Measurements from ENCODE around the gene PRKAG2. TPM values are rescaled to one million over a fixed set of nuclear protein-coding genes. Genes with fewer than 3 reads are reported as not detected.

Gene PRKAG2
- polyA plus RNA-seq, 1 donor = 14.2 TPM

GRCh38 chr7:151673216-151673615 lies 203.7 kb downstream of the PRKAG2 start:
- no peak for DNase-seq

DNA sequence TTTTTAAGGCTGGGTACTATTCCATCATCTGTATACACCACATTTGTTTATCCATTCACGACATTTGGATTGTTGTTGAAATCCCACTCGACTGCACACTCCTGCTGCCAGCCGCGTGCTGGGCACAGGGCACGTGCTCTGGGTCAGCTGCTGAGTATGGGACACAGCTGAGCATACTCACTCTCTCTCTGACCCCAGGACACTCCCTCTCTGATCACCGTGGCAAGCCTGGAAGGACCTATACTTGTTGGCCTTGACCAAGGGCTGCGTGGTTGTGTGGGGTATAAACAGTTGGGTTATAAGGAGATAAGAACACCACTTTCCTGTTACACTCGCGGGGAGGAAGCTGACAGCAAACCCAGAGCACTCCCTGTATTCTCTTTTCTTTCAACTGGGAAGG lies 204.2 kb downstream of the PRKAG2 start:
- DNase-seq = no peak

- no peak for DNase-seq
Observed at GRCh38 chr7:151671514-151671913, 205.4 kb downstream of the PRKAG2 start.

- no peak for DNase-seq
Observed at GRCh38 chr7:151669762-151670161, 207.2 kb downstream of the PRKAG2 start.

DNA sequence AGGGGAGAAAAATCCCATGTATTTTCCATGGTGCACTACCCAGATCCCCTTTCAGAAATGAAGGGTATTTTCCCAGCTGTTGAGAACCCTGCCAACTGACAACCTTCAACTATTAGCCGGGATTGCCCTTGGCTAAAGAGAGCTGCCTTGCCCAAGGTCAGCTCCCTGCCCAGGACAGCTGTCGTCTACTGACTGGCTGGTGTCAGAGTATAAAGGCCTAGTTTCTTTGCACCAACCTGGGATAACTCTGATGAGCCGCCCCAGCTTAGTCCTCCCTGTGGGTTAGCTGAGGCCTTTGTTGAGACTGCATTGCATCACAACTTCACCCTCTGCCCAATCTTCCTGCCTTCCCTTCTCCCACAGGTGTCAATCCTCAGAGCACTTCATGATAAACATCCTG lies 210.0 kb downstream of the PRKAG2 start:
- DNase-seq = no peak

GRCh38 chr7:151665368-151665767 lies 211.5 kb downstream of the PRKAG2 start:
- no peak for DNase-seq

DNA sequence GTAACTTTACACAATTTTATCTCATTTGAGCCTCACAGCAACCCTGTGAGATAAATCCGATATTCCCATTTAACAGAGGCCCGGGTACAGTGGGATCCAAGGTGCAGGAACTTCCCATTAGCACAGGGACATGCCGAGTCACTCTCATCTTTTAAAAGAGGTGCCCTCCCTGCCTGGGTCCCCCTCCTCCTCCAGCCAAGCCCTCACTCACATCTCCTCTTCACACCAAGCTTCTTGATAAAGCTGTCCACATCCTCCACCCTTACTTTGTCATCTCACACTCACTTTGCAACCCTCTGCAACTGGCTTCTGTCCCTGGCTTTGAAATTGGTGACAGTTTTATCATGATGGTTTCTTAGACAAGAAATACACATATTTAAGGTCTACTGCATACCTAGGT lies 212.6 kb downstream of the PRKAG2 start:
- DNase-seq = no peak

- DNase-seq = no peak
Observed at GRCh38 chr7:151663382-151664100, 213.4 kb downstream of the PRKAG2 start.

DNA sequence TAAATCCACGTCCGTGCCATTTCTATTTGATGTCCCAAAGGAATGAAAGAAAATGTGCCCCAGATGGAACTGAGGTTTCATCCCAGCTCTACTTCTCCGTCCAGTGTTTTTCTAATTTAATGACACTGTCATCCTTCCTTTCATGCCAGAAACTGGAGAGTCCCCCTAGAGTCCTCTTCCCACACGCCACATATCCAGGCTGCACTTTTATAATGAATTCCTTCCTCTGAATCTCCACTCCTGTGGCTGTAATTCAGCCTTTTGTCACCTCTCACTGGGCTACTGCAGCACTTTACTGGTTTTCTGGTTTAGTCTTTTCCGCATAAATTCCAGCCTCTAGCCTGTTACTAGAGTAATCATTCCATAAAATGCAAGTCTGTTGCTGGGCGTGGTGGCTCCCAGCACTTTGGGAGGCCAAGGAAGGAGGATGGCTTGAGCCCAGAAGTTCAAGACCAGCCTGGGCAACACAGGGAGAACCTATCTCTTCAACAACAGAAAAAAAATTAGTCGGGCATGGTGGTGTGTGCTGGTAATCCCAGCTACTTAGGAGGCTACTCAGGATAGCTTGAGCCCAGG lies 214.6 kb downstream of the PRKAG2 start:
- DNase-seq = no peak

- DNase-seq = no peak
Observed at GRCh38 chr7:151661587-151661986, 215.3 kb downstream of the PRKAG2 start.

DNA sequence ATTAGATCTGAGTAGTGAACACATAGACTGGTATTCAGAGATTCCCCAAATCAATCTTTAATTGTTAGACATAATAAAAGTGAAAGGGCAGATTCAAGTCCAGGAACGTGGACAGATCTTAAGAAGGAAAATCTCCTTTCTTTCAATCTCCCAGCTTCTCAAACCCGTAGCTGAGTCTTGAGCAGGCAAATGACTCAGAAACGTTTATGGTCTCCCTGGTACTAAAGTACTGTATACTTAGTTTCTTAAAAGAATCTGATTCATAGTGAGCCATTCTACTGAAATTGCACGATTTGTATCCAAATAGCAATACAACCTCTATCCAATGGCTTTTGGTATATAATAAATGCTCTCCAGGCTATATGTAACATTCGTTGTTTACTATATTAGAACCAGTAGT lies 216.8 kb downstream of the PRKAG2 start:
- DNase-seq = no peak

GRCh38 chr7:151659219-151659618 lies 217.7 kb downstream of the PRKAG2 start:
- no peak for DNase-seq

GRCh38 chr7:151658778-151659177 lies 218.1 kb downstream of the PRKAG2 start:
- no peak for DNase-seq

DNA sequence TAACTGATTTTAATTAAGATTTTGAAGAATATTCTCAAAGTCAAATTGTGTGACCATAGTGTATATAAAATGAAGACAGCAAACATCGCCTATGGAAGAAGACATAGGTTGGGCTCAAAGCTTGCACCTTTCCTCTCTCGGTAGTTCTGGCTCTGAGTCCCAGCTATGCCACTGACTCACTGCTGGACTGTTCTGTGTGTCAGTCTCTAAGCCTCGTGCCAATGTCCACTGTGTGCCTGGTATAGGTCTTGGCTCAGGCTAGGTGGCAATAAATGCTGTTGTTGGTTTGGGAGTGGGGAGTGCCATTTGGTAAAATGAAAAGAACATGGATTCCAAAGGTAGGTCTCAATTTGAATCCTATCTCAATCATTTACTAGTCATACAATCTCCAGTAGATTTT lies 219.7 kb downstream of the PRKAG2 start:
- no peak for DNase-seq

- DNase-seq = no peak
Observed at GRCh38 chr7:151655555-151655954, 221.4 kb downstream of the PRKAG2 start.

GRCh38 chr7:151652111-151652510 lies 224.8 kb downstream of the PRKAG2 start:
- DNase-seq = no peak

GRCh38 chr7:151650161-151650560 lies 226.8 kb downstream of the PRKAG2 start:
- DNase-seq = no peak

DNA sequence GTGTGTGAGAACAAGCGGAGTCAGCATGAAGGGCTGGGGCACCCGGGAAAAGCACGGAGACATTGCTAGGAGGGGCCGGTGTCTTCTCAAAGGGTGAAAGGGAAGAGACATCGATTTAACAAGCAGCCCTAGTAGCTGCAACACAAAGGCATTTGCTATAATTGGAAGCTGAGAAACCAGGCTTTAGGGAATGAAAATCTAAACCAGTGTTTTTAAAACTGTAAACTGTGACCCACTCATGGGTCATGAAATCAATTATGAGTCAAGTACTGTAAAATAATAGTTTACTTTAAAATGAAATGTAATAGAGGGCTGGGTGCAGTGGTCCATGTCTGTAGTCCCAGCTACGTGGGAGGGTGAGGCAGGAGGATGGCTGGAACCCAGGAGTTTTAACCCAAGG lies 228.5 kb downstream of the PRKAG2 start:
- DNase-seq = no peak

DNA sequence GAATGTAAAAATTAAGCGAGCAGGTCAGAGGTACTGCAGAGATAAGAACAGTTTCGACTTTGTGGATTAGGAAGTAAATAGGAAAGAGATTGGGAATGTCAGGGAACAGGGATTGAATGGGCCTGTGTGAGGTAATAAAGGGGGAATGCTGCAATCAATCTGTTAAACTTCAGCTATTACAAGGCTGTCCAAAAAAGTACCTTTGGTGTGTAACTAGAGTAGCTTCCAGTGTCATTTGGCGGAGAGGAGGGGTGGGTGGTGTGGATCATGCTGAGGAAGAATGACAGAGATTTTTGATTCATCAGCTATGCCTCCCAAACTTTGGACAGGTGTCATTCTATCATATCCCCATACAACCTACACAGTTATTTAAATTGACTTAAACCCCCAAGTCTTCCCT lies 229.0 kb downstream of the PRKAG2 start:
- no peak for DNase-seq

DNA sequence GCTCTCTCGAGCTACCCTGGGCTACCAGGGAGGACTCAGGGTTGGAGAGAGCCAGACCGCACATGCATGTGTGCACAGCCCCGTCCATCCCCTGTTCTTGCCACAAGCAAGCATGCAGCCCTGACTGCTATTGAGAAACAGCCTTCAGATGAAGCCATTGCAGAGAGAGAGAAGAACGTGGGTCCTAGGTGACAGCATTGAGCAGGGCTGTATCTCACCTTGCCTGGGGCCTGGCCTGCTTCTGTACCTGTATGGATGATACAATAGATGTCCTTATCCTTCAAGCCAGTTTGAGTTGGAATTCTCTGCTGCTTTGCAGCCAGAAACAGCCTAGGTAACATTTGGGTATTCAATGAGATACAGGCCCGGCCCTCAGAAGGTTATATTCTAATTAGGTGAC lies 229.9 kb downstream of the PRKAG2 start:
- no peak for DNase-seq

DNA sequence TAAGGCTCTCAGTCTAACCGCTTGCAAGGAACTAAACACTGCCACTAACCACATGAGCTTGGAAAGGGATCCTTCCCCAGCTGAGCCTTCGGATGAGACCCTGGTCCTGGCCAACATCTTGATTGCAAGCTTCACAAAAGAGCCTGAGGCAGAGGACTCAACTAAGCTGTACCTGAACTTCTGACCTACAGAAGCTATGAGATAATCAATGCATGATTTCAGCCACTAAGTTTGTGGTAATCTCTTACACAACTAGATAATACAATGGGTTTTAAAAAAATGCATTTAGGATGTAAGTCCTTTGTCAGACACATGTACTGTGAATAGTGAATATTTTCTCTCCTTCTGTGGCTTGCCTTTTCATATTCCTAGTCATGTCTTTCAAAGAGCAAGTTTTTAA lies 231.6 kb downstream of the PRKAG2 start:
- no peak for DNase-seq

- no peak for DNase-seq
Observed at GRCh38 chr7:151644554-151644953, 232.4 kb downstream of the PRKAG2 start.

DNA sequence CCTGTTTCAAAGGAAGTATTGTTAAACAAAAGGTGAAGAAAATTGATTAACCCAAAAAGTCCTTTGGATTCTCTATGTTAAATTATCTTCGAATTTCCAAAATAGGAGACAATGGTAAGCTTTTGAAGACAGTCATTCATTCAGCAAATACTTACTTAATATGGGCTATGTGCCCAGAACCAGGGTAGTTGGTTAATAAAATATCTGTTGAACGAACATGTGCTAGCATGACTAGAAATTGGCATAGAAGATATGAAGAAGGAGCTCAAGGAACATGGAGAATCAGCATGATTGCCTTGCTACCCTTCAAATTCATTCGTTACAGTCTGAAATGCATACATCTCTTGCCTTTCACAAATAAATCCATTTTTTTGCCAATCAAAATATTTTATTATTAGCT lies 234.2 kb downstream of the PRKAG2 start:
- DNase-seq = no peak

DNA sequence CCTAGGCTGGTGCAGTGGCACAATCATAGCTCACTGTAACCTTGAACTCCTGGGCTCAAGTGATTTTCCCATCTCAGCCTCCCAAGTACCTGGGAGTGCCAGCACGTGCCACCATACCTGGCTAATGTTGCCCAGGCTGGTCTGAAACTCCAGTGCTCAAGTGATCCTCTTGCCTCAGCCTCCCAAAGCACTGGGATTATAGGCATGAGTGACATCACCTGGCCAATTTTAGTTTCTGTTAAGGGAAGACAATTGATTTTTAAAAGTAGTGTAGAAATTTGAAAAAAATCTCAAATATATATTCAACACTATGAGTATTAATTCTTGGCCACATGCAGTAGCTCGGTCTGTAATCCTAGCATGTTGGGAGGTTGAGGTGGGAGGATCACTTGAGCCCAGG lies 235.3 kb downstream of the PRKAG2 start:
- DNase-seq = no peak

GRCh38 chr7:151637781-151638261 lies 239.1 kb downstream of the PRKAG2 start:
- DNase-seq = no peak

All from hindlimb muscle (tissue), 1 donor.